Activated CD4-positive, alpha-beta T cell treated with anti-CD3 and anti-CD28 coated beads, Interleukin-2, amount 10 ng/mL, durations not matched to agents 24 days and 14 days (primary cell): Measurements from ENCODE around the gene TSPAN14. TPM values are rescaled to one million over a fixed set of nuclear protein-coding genes. Genes with fewer than 3 reads are reported as not detected.
A peak's percentile ranks its signal among the peaks of the same experiment; 100 is the strongest.

Experiments used
- DNase-seq: peaks from one replicate; pipeline ENCODE4 v3.0.0; 2022
- H3K27ac Mint-ChIP-seq: one replicate; pipeline ENCODE4 v1.8.0; 2022; ENCODE audit warnings: mild to moderate bottlenecking, mixed read lengths
- H3K27me3 Mint-ChIP-seq: one replicate; pipeline ENCODE4 v1.8.0; 2022; ENCODE audit warnings: mixed read lengths
- H3K36me3 Mint-ChIP-seq: one replicate; pipeline ENCODE4 v1.8.0; 2022; ENCODE audit warnings: low read depth, mild to moderate bottlenecking, mixed read lengths
- H3K4me1 Mint-ChIP-seq: one replicate; pipeline ENCODE4 v1.8.0; 2021; ENCODE audit warnings: mixed read lengths
- H3K4me3 Mint-ChIP-seq: one replicate; pipeline ENCODE4 v1.8.0; 2022; ENCODE audit warnings: mild to moderate bottlenecking, moderate library complexity, mixed read lengths
- H3K9me3 Mint-ChIP-seq: one replicate; pipeline ENCODE4 v1.8.0; 2021; ENCODE audit warnings: mixed read lengths
- intact Hi-C: fragments of 100-400 bp; cut with micrococcal nuclease; formaldehyde crosslinking; loops from one replicate; pipeline ENCODE4 v1.15.1; 2023
- total RNA-seq: library from RNA; stranded (reverse); gene quantifications from 2 replicates; pipeline ENCODE4 v1.2.3, GENCODE V29; 2022

Gene TSPAN14
- total RNA-seq, 1 donor from 2014 or later = 61.7 TPM

DNA sequence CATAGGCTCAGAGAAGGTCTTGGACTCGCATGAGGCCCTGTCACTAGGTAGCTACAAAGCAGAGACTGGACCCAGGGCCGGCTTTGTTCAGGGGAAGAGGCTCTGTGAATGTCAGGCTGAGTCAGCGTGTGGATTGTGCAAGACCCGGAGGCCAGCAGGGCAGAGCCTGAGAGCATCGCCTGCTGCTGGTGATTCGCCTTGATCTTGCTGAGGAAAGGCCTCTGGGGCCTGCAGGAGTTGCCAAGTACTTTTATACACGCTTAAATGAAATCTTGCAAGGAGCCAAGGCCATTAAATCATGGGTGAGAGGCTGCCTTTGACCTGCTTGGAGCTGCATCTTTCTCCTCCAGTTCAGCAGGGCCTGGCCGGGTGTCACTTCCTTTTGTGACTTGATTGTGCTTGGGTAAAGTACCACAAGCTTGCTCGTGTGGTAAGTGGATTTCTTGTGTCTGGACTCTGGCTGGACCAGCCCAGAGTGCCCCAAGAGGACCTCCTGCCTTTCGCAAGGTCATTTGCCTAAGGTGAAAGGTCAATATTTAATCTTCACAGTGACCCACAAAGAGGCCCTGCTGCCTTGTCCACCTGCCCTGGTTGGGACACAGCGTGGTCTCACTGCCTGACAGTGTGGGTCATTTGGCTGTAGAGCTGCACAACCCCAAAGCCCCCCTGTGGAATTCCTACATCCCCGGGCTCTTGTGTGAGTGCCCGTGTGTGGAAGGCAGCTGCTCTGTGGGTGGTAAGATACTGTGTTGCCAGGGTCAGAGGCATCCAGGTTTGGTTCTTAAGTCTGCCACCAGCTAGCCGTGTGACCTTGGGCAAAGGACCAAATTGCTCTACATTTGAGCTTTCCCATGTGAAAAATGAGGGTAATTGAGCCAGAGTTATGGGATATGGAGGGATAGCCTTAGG, 45.0 kb downstream of the TSPAN14 start:
- peak overlapping the region; percentile 75 for H3K4me3 Mint-ChIP-seq
- intact Hi-C loops = loop anchor here (1.0 kb wide), 1 partner anchor 11 kb away; no protein-coding TSS in a partner anchor
- H3K9me3 Mint-ChIP-seq = peaks cover 7% of the 10 kb centered on the region
- H3K27ac Mint-ChIP-seq = peak overlapping the region; percentile 95
- peaks cover 39% of the 10 kb centered on the region for H3K36me3 Mint-ChIP-seq
- peaks cover 83% of the 10 kb centered on the region for H3K4me1 Mint-ChIP-seq
- H3K27me3 Mint-ChIP-seq = no peaks in the 10 kb centered on the region
- peak; percentile 82 for DNase-seq

- peaks cover 7% of the 10 kb centered on the region for H3K9me3 Mint-ChIP-seq
- peaks cover 33% of the 10 kb centered on the region for H3K36me3 Mint-ChIP-seq
Measured at GRCh38 chr10:80500572-80501380, 46.7 kb downstream of the TSPAN14 start.

DNA sequence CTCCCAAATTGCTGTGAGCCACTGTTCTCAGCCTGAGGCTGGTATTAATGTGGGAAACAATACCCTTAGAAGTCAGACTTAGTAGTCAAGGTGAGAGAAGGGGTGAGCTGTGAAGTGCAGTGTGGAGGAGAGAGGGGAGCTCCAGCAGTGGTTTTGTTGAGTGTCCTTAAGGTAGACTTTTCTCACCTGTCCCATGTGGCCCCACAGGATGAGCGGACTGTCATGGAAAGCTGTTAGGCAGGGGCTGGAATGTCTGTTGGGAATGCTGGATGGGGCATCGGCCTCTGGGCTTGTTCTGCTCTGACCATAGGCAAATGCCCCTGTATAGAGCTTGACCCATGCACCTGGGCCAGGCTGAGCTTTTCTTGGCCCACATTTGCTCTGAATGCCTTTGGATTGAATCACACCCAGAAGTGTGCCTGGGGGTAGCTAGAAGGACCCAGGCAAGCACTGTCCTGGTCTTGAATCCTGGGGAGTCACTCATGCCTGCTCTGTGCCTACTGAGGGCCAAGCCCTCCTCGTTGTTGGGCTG, 47.3 kb downstream of the TSPAN14 start:
- Mint-ChIP-seq H3K27me3 (no peaks in the 10 kb centered on the region), H3K9me3 (peaks cover 5% of the 10 kb centered on the region), H3K27ac (peak overlapping the region; percentile 77), H3K36me3 (peaks cover 28% of the 10 kb centered on the region), H3K4me3 (no peak overlapping the region), H3K4me1 (peaks cover 84% of the 10 kb centered on the region)
- DNase-seq = no peak
- intact Hi-C loops = no loop called here

More at GRCh38 chr10:80500572-80501380, 46.7 kb downstream of the TSPAN14 start:
- intact Hi-C loops = no loop called here
- H3K4me1 Mint-ChIP-seq = peaks cover 85% of the 10 kb centered on the region
- peak overlapping the region; percentile 95 for H3K27ac Mint-ChIP-seq
- no peak for DNase-seq
- H3K4me3 Mint-ChIP-seq = peak overlapping the region; percentile 63
- H3K27me3 Mint-ChIP-seq = no peaks in the 10 kb centered on the region

- H3K4me3 Mint-ChIP-seq = no peak overlapping the region
- H3K9me3 Mint-ChIP-seq = no peaks in the 10 kb centered on the region
- peak overlapping the region; percentile 77 for H3K27ac Mint-ChIP-seq
- peaks cover 22% of the 10 kb centered on the region for H3K36me3 Mint-ChIP-seq
- peaks cover 80% of the 10 kb centered on the region for H3K4me1 Mint-ChIP-seq
- intact Hi-C loops = no loop called here
- no peak for DNase-seq
- no peaks in the 10 kb centered on the region for H3K27me3 Mint-ChIP-seq
Measured at GRCh38 chr10:80501913-80502521, 47.9 kb downstream of the TSPAN14 start.

DNA sequence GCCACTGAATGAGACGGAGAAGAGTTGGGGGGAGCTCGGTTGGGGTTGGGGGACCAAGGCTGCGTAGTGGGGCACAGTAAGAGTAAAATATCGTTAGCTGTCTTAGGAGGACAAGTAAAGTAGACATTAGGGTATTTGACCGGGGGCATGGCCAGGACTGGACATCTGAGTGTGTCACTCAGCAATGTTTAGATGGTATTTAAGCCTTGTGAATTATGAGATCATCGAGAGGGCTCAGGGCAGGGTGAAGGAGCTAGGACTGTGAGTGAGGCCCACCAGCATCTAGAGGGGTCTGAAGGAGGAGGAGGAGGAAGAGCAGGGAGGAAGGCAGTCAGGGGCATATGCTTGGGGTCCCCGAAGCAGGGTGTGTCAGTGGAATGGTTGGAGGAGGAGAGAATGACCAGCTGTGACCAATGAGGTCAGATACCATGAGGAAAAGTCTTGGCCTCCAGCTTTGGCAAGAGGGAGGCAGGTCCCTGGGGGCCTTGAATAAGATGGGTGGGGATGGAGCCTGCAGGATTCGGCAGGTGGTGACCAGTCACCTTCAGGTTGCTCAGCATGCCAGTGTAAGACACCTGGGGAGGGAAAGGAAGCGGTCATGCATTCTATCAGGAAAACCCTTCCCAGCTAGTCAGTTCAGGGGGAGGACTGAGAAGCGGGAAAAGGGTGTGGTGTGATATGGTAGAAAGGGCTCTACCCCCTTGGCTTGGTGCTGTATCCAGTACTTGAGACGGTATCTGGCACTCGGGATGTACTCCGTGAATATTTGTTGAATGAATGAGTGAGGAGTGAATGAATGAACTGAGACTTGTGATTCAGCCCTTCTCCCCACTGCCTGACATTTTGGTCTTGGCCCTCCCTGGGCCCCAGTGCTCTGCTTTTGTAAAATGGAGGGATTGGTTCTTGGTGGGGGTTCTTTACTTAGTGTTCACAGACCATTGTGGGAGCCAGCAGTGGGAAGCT, 48.8 kb downstream of the TSPAN14 start:
- intact Hi-C loops = no loop called here
- DNase-seq = no peak
- Mint-ChIP-seq H3K27me3 (no peaks in the 10 kb centered on the region), H3K9me3 (no peaks in the 10 kb centered on the region), H3K4me1 (peaks cover 72% of the 10 kb centered on the region), H3K4me3 (peak overlapping the region; percentile 39), H3K27ac (peak overlapping the region; percentile 77), H3K36me3 (peaks cover 23% of the 10 kb centered on the region)

GRCh38 chr10:80503584-80504157, 49.6 kb downstream of the TSPAN14 start:
- H3K4me1 Mint-ChIP-seq = peaks cover 67% of the 10 kb centered on the region
- peaks cover 27% of the 10 kb centered on the region for H3K36me3 Mint-ChIP-seq
- no peaks in the 10 kb centered on the region for H3K27me3 Mint-ChIP-seq
- no peak for DNase-seq
- intact Hi-C loops = loop anchor here (2.0 kb wide), 1 partner anchor 49 kb away; the partner anchor contains the start of gene TSPAN14
- no peaks in the 10 kb centered on the region for H3K9me3 Mint-ChIP-seq
- H3K27ac Mint-ChIP-seq = peak overlapping the region; percentile 77
- no peak overlapping the region for H3K4me3 Mint-ChIP-seq

GRCh38 chr10:80504158-80504811, 50.2 kb downstream of the TSPAN14 start:
- no peaks in the 10 kb centered on the region for H3K27me3 Mint-ChIP-seq

DNA sequence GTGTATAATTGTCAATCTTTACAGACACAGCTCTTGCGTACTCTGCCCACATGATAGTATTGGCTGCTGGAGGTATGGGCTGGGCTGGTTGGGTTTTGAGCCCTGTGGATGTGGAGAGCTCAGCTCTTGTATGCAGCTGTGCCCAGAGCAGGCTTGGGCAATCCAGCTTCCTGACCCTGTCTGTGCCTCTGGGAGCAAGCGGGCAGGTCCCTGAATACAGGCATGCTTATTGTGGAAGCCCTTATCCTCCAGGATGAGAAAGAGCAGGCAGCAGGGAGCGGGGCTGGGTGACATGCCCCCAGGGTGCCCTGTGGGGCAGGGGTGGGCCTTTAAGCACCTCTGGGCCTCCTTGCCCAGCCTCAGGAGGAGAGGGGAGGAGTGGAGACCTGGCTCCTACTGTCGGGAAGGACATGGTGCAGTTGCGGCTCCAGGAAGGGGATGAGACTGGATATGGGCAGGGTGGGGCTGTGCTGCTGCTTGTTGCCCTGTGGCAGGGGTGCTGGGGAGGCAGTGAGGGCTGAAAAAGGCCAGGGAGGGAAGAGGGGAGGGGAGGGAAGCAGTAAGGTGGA, 50.9 kb downstream of the TSPAN14 start:
- peak overlapping the region; percentile 11 for H3K4me3 Mint-ChIP-seq
- peaks cover 61% of the 10 kb centered on the region for H3K4me1 Mint-ChIP-seq

More at GRCh38 chr10:80504158-80504811, 50.2 kb downstream of the TSPAN14 start:
- Mint-ChIP-seq H3K27ac (peak overlapping the region; percentile 77), H3K4me3 (peak overlapping the region; percentile 11), H3K9me3 (no peaks in the 10 kb centered on the region), H3K36me3 (peaks cover 27% of the 10 kb centered on the region), H3K4me1 (peaks cover 62% of the 10 kb centered on the region)
- intact Hi-C loops = loop anchor here (2.0 kb wide), 1 partner anchor 49 kb away; the partner anchor contains the start of gene TSPAN14
- DNase-seq = no peak

DNA sequence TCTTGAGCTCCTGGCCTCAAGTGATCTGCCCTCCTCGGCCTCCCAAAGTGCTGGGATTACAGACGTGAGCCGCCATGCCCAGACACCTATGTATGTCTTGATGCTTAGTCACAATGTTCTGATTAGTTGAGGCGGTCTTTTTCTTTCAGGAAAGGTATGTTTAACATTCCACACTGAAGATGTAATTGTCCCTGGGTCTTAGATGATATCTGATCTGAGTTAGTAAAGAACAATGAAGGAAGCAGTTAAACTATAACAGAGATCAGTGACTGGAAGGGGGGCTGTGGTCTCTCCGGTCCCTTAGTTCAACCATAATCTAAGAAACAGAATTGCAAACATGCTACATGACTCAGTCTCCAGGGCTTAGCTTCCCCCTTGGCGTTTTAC, 52.1 kb downstream of the TSPAN14 start:
- peak overlapping the region; percentile 41 for H3K27ac Mint-ChIP-seq
- DNase-seq = no peak
- peaks cover 40% of the 10 kb centered on the region for H3K36me3 Mint-ChIP-seq
- intact Hi-C loops = no loop called here
- no peaks in the 10 kb centered on the region for H3K27me3 Mint-ChIP-seq
- no peak overlapping the region for H3K4me3 Mint-ChIP-seq
- H3K9me3 Mint-ChIP-seq = no peaks in the 10 kb centered on the region
- H3K4me1 Mint-ChIP-seq = peaks cover 59% of the 10 kb centered on the region

More for the DNA sequence above, 50.9 kb downstream of the TSPAN14 start:
- no peak for DNase-seq
- peaks cover 33% of the 10 kb centered on the region for H3K36me3 Mint-ChIP-seq
- H3K9me3 Mint-ChIP-seq = no peaks in the 10 kb centered on the region
- intact Hi-C loops = loop anchor here (1.0 to 2.0 kb wide), 4 partner anchors 50 to 122 kb away; partner anchors contain the start of genes PRXL2A and TSPAN14
- H3K27ac Mint-ChIP-seq = peak overlapping the region; percentile 77
- no peaks in the 10 kb centered on the region for H3K27me3 Mint-ChIP-seq

DNA sequence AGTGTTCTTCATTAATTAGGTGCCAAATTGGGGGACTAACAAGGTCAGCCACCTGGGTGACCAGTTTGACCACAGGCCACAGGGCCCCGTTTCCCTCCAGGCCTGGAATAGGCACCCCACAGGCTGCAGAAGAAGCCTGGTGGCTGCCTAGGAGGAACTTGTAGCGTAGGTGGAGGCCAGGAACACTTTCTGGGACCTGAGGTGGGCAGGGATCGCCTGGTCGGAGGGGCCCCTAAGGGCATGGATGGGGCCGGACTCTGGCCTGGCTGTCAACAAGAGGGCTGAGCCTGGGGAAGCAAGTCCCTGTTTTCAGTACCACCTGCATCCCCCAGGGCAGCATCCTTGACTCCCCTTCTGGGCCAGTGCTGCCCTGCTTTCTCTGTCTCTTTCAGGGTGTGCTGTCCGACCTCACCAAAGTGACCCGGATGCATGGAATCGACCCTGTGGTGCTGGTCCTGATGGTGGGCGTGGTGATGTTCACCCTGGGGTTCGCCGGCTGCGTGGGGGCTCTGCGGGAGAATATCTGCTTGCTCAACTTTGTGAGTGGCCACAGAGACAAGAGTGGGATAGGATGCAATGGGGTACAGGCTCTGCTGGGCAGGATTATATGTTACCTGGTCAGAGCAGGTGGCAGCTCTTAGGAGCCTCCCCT, 52.9 kb downstream of the TSPAN14 start:
- H3K4me1 Mint-ChIP-seq = peaks cover 61% of the 10 kb centered on the region
- no peaks in the 10 kb centered on the region for H3K27me3 Mint-ChIP-seq
- no peaks in the 10 kb centered on the region for H3K9me3 Mint-ChIP-seq
- H3K36me3 Mint-ChIP-seq = peaks cover 42% of the 10 kb centered on the region
- no peak for DNase-seq
- H3K27ac Mint-ChIP-seq = no peak overlapping the region
- intact Hi-C loops = no loop called here
- no peak overlapping the region for H3K4me3 Mint-ChIP-seq

DNA sequence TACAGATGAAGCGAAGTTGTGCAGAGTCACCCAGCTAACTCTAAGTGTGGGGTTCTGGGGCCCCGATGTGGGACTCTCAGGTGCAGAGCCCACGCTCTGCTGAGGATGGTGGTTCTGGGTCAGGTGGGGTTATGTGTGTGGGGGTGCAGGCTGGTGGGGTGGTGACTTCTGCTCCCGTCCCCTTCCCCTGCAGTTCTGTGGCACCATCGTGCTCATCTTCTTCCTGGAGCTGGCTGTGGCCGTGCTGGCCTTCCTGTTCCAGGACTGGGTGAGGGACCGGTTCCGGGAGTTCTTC, 54.9 kb downstream of the TSPAN14 start:
- intact Hi-C loops = no loop called here
- no peak for DNase-seq
- Mint-ChIP-seq H3K27me3 (no peaks in the 10 kb centered on the region), H3K4me3 (no peak overlapping the region), H3K4me1 (peaks cover 43% of the 10 kb centered on the region), H3K27ac (no peak overlapping the region), H3K36me3 (peaks cover 44% of the 10 kb centered on the region), H3K9me3 (no peaks in the 10 kb centered on the region)
